ENCODE data around the gene TNFRSF11A.

GRCh38 chr18:62330650-62331049 lies 5.5 kb downstream of the TNFRSF11A start:
- TF ChIP-seq CTCF (IDR thresholded peaks at IDR 0.05) (no peak), ZFX (IDR thresholded peaks at IDR 0.05; ENCODE audit: borderline replicate concordance) (no peak)

All from 22Rv1 (cell line).